Measurements from ENCODE around the gene SCN3A. TPM values are rescaled to one million over a fixed set of nuclear protein-coding genes. Genes with fewer than 3 reads are reported as not detected.
A peak's percentile ranks its signal among the peaks of the same experiment; 100 is the strongest.

Gene SCN3A
- total RNA-seq, 1 donor from 2014 or later, result 0.16 TPM

GRCh38 chr2:165240916-165241315, 37.1 kb upstream of the SCN3A start:
- TF ChIP-seq CTCF (IDR thresholded peaks at IDR 0.05; ENCODE audit: unreplicated experiment), result no peak
- Mint-ChIP-seq H3K27me3 (ENCODE audit: low read depth) (peaks cover 26% of the 10 kb centered on the region), H3K27ac (no peak overlapping the region), H3K4me1 (no peaks in the 10 kb centered on the region), H3K4me3 (no peak overlapping the region), H3K9me3 (no peaks in the 10 kb centered on the region), H3K36me3 (no peaks in the 10 kb centered on the region)
- no peak for DNase-seq (ENCODE audit: low spot score in 2 of 2, unreplicated experiment in 2 of 2)

GRCh38 chr2:165239856-165240515, 36.1 kb upstream of the SCN3A start:
- H3K4me1 Mint-ChIP-seq, result no peaks in the 10 kb centered on the region
- H3K27me3 Mint-ChIP-seq (ENCODE audit: low read depth), result peaks cover 30% of the 10 kb centered on the region

GRCh38 chr2:165239230-165239629, 35.4 kb upstream of the SCN3A start, which contains the start of gene SCN2A:
SCN2A (plus strand) TSS chr2:165239414; CDS start chr2:165295824, 56,410 bp downstream.
- peak; percentile 69 for TF ChIP-seq CTCF (IDR thresholded peaks at IDR 0.05; ENCODE audit: unreplicated experiment)
- no peaks in the 10 kb centered on the region for H3K36me3 Mint-ChIP-seq
- H3K9me3 Mint-ChIP-seq, result no peaks in the 10 kb centered on the region
- no peak within 1 kb of the TSS for H3K27ac Mint-ChIP-seq
- H3K27me3 Mint-ChIP-seq (ENCODE audit: low read depth), result peaks cover 38% of the 10 kb centered on the region
- H3K4me1 Mint-ChIP-seq, result no peaks in the 10 kb centered on the region
- no peak within 1 kb of the TSS for H3K4me3 Mint-ChIP-seq
- DNase-seq (ENCODE audit: low spot score in 2 of 2, unreplicated experiment in 2 of 2), result no peak

More at GRCh38 chr2:165239856-165240515, 36.1 kb upstream of the SCN3A start:
- no peak for DNase-seq (ENCODE audit: low spot score in 2 of 2, unreplicated experiment in 2 of 2)
- no peak overlapping the region for H3K4me3 Mint-ChIP-seq
- H3K27ac Mint-ChIP-seq, result no peak overlapping the region
- TF ChIP-seq CTCF (IDR thresholded peaks at IDR 0.05; ENCODE audit: unreplicated experiment), result no peak
- H3K36me3 Mint-ChIP-seq, result no peaks in the 10 kb centered on the region
- no peaks in the 10 kb centered on the region for H3K9me3 Mint-ChIP-seq

- no peaks in the 10 kb centered on the region for H3K4me1 Mint-ChIP-seq
- no peak overlapping the region for H3K4me3 Mint-ChIP-seq
- H3K36me3 Mint-ChIP-seq, result no peaks in the 10 kb centered on the region
- peaks cover 42% of the 10 kb centered on the region for H3K27me3 Mint-ChIP-seq (ENCODE audit: low read depth)
- no peak overlapping the region for H3K27ac Mint-ChIP-seq
- no peaks in the 10 kb centered on the region for H3K9me3 Mint-ChIP-seq
- no peak for DNase-seq (ENCODE audit: low spot score in 2 of 2, unreplicated experiment in 2 of 2)
- no peak for TF ChIP-seq CTCF (IDR thresholded peaks at IDR 0.05; ENCODE audit: unreplicated experiment)
These were observed 34.4 kb upstream of the SCN3A start for GRCh38 chr2:165238295-165238694.

GRCh38 chr2:165237056-165237455, 33.2 kb upstream of the SCN3A start:
- Mint-ChIP-seq H3K4me1 (no peaks in the 10 kb centered on the region), H3K4me3 (no peak overlapping the region), H3K9me3 (no peaks in the 10 kb centered on the region), H3K27ac (no peak overlapping the region), H3K27me3 (ENCODE audit: low read depth) (peaks cover 41% of the 10 kb centered on the region), H3K36me3 (no peaks in the 10 kb centered on the region)
- TF ChIP-seq CTCF (IDR thresholded peaks at IDR 0.05; ENCODE audit: unreplicated experiment), result no peak
- DNase-seq (ENCODE audit: low spot score in 2 of 2, unreplicated experiment in 2 of 2), result no peak
